ENCODE measurements around the gene NGFR.

Gene NGFR

DNA sequence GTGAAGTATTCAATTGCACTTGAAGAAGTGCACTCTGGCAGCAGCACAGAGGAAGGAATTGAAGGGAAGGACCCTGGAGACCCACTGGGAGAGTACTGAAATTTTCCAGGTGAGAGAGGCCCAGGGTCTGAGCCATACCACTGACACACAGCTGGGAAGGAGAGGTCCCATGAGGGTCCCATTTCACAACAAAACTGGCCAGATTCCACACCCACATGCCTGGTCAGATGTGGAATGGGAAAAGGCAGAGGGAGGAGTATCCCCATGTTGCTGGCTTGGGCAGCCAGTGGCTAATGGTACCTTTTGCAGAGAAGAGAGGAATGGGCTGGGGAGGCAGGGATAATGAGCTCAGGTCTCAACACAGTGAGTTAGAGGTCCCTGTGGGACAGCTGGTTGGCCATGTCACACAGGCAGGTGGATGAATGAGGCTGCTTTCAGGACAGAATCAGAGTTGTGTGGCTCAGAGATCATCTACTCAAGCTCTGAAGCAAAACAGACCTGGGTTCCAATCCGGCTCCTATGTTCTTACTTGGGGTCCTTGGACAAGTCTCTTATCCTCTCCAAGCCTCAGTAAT, 26.2 kb upstream of the NGFR start:
- in situ Hi-C loops (cut with HindIII; ENCODE audit: low sequenced_read_pairs) = no loop called here

DNA sequence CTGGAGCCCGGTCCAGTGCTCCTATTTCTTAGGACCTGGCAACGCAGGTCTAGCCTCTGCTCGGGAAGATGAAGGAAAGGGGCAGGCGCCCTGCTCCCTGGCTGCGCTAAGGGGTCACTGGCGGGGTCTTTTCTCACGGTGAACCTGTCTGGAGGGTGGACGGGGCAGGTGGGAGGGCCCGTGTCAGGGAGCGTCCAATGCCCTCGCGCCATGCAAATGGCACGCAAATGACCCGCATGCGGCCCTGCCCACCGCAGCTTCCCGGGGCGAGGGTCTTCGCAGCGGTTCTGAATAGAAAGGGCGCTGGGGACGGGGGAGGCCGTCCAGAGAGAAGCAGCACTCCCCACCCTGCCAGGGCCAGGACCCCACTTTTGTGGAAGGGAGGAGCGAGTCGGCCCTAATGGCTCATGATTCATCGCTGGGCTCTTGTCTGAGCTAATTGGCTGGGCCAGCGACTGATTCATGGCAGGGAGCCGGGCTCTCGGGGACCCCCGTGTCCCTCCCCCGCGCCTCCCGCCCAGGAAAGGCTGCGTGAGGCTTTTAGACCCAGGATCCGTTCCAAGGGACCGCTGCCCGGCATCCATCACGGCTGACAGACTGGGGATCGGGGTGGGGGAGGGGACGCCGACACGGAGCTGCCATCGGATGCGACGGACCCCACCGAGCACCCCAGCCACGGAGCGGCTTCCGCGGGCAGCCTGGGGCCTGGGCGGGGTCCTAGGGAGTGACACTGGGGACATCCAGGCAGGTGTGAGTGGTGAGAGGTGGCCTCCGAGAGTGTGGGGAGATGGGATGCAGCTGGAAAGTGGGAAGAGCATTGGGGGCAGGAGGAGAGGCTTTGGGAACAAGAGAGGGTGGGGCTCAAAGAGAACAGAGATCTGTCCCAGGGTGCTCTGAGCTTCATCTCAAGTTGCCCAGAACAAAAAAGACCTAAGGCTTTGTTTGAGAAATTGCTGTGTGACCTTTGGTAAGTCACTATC, 25.0 kb upstream of the NGFR start:
- in situ Hi-C loops (cut with HindIII; ENCODE audit: low sequenced_read_pairs) = no loop called here

DNA sequence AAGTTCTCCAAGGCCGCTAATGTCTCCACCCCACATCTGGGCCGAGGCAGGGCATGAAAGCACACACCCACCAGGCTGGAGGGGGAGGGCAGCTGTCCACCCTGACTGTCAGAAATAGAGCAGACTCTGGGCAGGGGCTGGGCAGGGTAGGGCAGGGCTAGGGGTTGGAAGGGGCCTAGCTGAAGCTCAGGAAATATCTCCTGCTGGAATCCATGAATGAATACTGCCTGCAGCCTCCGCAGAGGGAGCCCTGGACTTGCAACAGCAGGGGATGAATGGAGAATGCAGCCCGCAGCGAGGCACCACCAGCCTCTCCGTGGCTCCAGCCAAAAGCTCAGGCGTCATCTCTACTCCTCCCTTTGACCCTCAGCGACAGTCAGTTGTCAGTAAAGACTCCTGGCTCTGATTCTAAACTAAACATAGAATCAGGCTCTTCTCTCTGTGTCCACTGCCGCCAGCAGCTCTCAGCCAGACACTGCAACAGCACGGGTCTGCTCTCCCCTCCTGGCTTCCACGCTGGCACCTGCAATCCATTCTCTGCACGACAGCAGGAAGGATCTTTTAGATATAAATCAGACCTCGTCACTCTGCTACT, 23.9 kb upstream of the NGFR start:
- in situ Hi-C loops (cut with HindIII; ENCODE audit: low sequenced_read_pairs) = no loop called here

DNA sequence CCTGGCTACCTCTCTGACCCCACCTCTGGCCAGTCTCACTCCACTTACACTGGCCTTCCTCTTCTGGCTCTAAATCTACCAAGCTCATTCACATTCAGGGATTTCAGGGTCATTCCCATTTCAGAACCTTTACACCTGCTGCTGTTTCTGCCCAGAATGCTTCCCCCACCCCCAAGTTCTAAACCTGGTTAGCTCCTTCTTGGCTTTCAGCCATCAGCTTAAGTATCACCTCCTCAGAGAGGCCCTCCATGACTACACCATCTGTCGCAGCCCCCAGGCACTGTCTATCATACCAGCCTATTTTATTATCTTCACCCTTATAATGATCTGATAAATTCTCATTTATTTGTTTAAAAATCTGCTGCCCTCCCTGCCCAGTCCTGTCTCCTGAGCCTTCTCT, 23.3 kb upstream of the NGFR start:
- in situ Hi-C loops (cut with HindIII; ENCODE audit: low sequenced_read_pairs) = no loop called here

DNA sequence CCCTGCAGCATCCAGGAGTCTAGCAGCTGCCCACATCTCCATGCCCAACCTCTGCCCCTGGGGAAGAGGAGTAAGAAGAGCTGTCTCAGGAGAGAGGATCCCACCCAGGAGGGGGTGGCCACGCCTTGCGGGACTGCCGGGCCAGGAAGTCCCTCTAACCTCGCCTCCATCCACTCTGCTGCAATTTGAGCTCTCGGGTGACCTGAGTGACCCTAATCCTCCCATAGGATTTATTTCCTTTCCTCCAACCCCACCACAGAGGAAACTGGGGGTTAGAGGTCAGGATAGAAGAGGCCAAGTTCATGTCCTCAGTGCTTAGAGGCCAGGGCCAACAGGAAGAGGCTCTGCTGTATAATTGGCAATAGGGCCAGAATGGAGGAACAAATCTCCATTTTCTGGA, 22.6 kb upstream of the NGFR start:
- in situ Hi-C loops (cut with HindIII; ENCODE audit: low sequenced_read_pairs) = no loop called here

DNA sequence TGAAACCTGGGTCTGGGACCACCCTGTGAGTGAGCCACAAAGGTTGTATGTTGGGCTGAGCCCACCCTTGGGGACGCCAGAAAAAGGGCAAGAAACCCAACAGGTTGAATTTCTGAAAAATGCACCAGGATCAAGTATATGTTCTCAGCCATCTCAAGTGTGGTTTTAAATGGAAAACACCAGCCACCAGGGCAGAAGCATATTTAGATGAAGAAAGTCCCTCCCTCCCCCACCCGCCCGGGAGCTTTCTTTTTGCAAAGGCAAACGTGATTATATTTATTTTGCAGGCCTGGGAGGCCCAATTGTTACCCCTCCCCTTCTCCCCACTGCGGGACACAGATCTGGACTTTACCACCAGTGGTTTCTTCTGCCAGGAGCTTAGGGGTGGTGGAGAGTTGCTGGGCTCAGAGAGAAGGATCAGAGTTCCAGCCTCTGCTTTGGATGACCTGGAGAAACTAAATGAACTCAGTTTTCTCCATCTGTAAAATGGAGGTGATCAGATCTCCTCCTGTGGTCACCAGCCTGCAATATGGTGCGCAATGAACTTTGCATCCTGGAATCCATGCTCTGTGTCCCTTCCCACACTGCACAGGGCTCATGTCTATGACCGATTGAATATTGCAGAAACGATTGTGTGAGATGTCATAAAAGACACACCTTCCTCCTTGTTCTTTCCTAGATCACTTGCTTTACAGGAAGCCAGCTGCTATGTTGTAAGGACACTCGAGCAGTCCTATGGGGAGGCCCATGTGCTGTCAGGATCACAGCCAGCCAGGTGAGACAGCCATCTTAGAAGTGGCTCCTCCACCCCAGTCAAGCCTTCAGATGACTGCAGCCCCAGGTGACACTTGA, 21.0 kb upstream of the NGFR start:
- in situ Hi-C loops (cut with HindIII; ENCODE audit: low sequenced_read_pairs) = no loop called here

DNA sequence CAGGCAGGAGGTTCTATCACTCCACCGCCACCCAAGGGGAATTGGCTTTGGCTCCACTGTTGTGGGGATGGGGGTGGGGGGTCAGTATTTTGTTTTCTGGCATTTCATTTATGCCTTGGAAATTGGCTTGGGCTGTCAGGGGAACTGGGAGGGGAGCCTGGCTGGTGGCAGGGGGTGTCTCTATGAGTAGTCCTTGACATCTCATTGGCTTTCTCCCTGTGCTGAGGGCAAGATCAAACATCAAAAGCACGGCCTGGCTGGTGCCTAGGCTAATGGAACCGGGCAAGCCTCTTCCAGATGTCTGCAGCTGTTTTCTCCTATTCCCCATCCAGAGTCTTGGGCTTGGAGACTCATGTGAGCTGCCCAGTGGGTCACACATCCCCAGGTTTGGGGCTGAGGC, 17.4 kb upstream of the NGFR start:
- in situ Hi-C loops (cut with HindIII; ENCODE audit: low sequenced_read_pairs) = no loop called here

DNA sequence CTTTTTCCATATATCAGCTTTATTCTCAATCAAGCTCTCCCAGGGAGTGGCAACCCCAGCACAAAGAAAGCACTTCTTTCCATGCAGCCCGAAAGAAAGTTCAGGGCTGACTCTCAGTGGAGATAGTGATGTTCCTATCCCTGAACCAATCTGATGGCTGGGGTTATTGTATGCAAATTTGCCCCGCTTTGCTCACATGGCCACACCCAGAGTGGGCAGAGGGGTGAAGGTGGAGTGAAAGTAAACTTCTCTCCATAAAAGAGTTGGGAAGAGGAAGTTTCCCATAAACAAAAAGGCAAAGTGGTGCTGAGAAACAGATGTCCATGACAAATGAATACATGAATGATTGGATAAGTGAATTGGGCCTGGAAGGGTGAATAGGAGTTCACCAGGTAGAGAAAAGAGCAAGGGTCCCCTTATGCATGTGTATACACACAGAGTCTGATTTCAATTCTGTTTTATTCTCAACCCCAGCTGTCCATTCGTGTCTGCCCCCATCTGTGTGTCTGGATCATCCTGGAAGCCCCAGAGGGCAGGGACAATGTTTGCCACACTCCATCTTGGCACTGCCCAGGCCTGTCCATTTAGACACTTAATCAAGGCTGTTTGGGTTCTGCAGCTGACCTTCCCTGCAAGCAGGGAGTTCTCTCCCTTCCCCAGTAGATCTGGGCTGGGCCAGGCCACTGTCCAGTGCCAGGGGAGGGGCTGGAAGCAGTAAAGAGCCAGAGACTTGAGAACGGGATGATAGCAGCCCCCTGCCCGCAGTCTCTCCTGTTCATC, 14.1 kb upstream of the NGFR start:
- in situ Hi-C loops (cut with HindIII; ENCODE audit: low sequenced_read_pairs) = no loop called here

DNA sequence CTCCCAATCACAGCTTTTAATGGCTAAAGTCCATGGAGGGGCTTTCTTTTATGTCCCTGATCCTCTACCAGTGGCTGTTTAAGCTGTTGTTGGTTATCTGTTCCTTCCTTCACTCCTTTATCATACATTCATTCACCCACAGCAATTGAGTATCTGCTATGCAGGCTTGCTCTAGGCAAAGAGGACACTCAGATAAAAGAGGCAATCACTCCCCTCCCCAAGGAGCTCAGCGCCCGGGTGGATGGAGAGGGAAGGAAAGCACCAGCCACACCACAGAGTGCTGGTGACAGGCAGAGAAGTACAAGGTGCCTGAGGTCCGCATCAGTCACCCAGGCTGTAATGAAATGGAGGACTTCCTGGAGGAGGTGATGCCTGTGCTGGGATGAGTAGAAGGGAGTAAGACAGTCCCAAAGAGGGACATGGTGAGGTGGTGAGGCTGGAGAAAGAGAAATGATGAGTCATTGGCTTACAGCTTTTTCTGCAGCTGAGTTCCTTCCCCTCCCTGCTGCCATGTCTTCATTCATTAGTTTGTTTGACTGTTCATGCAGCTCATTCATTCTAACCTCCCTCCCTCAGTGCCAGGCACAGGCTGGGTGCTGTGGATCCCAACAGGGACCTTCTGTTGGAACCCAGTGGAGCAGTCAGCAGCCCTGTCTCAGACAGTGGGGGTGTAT, 12.8 kb upstream of the NGFR start:
- in situ Hi-C loops (cut with HindIII; ENCODE audit: low sequenced_read_pairs) = no loop called here

DNA sequence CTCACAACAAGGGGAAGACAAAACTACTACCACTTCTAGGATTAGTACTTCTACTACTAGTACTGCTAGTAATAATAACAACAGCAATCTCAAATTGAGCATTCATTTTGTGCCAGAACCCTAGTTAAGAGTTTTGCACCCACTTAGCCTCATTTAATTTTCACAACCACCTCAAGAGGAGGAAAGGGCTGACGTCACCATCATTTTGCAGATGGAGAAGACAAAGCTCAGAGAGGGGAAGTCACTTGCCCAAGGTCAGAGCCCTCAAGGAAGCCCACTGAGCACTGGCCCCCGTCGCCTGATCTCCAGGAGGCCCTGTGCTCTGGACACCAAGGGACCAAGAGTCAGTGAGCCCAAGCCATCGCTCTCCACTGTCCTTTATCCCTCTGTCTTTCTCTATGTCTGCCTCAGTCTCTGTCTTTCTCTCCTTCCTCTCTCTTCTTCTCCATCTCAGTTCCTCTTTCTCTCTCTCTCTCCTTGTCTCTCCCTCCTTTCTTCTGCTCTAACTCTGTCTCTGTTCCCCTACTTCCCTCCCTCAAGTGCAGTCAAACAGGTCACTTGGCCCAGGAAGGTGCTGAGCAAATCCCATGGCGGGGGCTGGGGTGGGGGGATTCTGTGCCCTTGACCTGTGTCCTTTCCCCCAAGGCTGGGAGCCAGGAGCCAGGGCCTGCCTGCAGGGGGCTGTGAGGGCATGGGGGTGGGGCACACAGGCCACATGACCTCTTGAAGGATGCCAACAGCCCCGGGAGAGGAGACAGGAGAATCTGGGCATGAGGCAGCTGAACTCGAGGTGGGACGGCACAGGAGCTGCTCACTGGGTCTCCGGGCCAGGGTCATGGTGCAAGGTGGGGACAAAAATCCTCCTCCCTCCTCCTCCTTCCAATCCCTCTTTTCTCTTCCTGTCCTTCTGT, 11.2 kb upstream of the NGFR start:
- in situ Hi-C loops (cut with HindIII; ENCODE audit: low sequenced_read_pairs) = no loop called here

DNA sequence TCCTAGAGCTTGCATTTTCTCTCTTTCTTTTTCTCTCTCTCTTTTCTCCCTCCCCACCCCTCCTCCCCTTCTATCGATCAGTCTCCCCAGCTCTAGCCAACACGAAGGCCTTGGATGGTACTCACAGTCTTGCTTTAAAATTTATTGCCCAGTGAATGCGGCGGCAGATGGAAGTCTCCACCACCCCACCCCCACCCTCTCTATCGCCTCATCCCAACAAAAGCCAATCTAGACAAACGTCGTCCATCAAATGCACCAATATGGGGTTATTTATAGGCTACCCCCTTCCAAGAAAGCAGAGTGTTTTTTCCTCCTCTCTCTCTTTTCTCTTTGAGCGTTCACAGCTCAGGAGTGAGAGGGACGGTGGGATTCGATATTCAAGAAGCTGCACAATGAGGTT, 10.5 kb upstream of the NGFR start:
- in situ Hi-C loops (cut with HindIII; ENCODE audit: low sequenced_read_pairs) = no loop called here

DNA sequence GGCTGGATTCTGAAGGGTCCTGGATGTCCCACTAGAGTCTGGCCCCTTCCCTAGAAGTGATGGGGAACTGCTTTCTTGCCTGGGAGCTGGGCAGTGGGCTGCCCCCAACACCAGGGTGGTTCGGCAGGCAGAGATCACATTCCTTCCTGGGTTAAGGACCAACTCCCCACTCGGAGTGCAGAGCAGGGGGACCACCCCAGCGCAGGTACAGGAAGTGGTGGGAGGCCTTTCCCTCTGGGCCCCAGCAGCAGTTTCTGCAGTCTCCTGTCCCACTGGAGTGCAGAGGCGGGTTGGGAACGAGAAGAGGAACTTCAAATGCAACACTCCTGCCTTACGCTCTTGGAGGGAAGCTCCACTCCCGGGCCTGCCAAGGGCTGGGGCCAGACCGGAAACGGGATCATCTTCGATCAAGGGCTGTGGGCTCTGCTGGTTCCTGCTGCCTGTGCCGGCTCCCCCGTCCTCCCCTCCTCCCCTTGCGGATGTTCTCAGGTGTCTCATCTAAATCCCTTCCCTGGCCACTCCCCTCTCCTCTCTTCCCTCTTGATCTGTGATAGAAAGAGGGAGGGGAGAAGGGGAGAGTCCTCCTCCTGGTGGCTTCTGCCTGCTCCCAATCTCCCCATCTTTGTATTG, 9.0 kb upstream of the NGFR start:
- in situ Hi-C loops (cut with HindIII; ENCODE audit: low sequenced_read_pairs) = no loop called here

DNA sequence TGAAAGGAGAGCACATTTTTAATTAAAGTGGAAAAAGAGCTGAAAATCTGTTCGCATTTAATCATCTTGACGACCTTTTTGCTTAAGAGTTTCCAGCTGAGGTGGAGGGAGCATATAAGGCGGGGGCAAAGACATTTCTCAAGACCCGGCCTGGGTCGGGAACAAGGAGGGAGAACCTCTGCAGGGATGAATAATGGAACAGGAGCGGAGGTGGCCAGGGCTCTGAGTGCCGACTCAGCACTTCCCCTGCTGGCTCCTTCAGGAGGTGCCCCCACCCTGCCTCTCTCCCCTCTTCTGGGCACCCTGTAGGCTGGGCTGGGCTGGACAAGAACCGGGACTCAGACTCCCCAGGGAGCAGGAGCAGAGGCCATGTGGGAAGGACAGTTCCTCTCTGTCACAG, 7.9 kb upstream of the NGFR start:
- in situ Hi-C loops (cut with HindIII; ENCODE audit: low sequenced_read_pairs) = no loop called here

DNA sequence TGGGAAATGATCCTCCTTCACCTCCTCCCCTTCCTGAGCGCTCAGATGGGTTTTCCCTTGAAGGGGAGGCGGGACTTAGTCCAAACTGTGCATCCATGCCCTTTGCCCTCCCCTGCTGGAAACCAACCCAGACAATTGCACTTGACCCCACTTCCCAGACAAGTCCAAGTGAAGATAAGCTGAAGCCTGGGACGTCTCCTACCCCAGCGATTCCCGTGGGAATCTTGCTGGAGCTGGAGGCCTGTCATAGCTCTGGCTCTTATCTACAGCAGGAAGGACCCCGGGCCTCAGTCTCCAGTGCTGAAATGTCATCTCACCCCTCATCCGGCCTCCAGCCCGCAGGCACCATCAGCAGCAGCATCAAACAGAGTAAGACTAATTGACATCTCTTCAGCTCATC, 6.5 kb upstream of the NGFR start:
- in situ Hi-C loops (cut with HindIII; ENCODE audit: low sequenced_read_pairs) = no loop called here

DNA sequence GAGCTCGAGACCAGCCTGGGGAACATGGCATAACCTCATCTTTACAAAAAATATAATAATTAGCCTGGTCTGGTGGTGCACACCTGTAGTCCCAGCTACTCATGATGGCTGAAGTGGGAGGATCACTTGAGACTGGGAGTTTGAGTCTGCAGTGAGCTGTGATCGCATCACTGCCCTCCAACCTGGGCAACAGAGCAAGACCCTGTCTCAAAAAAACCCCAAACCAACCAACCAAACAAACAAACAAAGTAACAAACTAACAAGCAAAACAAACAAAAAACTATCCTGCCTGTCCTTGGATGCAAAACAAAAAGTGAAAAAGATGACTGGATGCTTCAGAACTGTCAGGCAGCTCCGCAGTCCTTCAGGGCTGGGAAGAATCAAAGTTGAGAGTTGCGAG, 5.7 kb upstream of the NGFR start:
- in situ Hi-C loops (cut with HindIII; ENCODE audit: low sequenced_read_pairs) = no loop called here

DNA sequence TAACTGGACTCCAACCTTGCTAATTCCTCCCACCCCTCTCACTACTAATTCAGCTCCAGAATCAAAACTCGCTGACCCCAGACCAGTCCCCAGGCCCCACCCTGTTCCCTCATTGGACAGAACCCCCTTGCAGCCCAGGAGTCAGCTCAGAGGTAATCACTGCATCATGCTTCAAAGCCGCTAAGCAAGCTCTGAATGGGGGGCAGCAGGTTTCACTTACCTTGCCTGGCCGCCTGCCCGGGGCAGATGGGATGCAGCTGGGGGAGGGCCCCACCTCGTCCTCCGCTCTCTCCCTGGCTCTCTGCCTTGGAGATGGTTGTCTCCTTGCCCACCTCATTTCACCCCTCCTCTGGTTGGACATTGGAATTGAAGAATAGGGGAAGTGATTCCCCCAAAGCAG, 4.8 kb upstream of the NGFR start:
- in situ Hi-C loops (cut with HindIII; ENCODE audit: low sequenced_read_pairs) = no loop called here

DNA sequence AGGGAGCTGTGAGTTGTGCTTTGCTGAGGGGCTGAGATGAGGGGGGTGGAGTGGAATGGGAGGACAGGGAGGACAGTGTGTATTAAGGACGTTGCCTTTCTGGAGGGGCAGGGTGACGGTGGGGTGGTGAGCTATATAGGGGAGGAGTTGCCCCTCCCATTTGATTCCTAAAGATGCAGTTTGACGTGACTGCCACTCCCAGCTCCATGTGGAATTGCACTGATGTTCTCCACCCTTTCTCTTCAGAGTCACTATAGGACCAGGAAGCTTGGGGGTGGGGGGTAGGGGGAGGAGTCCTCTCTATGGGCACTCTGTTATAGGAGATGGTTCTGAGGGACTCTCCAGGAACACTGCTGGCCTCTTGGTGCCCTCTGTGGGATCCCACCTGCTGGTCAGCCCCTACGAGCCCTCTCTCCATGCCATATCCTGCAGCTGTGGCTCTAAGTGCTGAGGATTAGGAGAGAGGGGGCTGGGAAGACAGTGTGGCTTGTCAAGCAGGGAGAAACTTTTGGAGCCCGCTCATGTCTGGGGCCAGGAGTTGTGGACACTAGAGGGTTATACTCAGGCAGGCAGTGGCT, 3.8 kb upstream of the NGFR start:
- in situ Hi-C loops (cut with HindIII; ENCODE audit: low sequenced_read_pairs) = no loop called here

DNA sequence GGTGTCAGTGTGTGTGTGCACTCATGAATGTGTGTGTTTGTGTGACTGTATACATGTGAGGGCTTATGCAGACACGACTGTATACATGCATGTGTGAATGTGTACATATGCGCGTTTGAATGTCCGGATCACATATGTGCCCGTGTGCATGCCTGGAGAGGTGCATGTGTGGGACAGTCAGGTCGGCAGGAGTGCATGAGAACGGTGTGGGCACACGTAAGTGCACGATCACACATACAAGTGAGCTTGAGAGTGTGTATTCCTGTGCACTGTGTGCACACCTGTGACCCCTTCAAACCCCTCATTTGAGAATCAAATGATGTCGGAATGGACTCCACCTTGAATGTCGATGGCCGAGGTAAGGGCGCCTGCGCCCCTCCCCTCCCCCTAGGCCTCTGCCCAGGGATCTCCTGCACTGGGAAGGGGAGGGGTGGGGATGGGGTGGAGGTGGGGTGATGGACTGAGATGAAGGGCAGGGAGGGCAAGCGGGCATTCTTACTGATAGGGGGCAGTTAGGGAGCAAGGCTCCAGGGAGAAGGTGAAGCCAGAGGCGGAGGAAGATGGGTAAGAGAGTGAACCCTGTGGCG, 601 bp upstream of the NGFR start:
- in situ Hi-C loops (cut with HindIII; ENCODE audit: low sequenced_read_pairs) = no loop called here
